GM19193 (cell line): ENCODE results near the gene ATOH1.

ENCODE experiments used
- POLR2A ChIP-seq: IDR thresholded peaks from 4 replicates; pipeline ENCODE4 v1.6.1; 2011; ENCODE audit not compliant: insufficient read depth, insufficient read length; ENCODE audit errors: extremely low read depth

Gene ATOH1

DNA sequence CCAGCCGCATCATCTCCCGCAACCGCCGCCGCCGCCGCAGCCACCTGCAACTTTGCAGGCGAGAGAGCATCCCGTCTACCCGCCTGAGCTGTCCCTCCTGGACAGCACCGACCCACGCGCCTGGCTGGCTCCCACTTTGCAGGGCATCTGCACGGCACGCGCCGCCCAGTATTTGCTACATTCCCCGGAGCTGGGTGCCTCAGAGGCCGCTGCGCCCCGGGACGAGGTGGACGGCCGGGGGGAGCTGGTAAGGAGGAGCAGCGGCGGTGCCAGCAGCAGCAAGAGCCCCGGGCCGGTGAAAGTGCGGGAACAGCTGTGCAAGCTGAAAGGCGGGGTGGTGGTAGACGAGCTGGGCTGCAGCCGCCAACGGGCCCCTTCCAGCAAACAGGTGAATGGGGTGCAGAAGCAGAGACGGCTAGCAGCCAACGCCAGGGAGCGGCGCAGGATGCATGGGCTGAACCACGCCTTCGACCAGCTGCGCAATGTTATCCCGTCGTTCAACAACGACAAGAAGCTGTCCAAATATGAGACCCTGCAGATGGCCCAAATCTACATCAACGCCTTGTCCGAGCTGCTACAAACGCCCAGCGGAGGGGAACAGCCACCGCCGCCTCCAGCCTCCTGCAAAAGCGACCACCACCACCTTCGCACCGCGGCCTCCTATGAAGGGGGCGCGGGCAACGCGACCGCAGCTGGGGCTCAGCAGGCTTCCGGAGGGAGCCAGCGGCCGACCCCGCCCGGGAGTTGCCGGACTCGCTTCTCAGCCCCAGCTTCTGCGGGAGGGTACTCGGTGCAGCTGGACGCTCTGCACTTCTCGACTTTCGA, 654 bp downstream of the ATOH1 start:
- TF ChIP-seq POLR2A, result no peak

DNA sequence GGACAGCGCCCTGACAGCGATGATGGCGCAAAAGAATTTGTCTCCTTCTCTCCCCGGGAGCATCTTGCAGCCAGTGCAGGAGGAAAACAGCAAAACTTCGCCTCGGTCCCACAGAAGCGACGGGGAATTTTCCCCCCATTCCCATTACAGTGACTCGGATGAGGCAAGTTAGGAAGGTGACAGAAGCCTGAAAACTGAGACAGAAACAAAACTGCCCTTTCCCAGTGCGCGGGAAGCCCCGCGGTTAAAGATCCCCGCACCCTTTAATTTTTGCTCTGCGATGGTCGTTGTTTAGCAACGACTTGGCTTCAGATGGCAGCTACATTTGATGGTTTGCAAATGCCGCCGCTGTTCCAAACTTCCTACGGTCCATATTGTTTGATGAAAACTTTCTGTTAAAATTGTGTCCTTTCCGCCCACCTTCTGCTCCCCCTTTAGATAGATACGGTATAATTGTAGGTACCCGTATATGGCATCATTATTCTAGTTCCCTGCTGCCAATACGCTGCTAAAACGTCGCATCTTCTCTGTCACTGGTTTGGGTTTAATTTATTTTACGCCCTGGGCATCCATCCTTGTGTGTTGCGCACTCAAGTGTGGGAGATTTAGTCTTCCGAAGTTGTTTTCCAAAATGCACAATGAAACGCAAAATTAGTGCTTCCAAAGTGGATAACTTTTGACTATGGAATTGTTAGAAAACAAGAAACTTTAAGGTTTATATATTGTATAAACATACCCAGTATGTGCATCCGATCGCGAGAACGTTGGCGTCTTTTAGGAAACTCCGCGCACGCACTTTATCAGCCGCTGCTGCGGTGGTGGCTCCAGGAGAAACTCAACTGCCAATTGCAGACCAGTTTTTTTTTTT, 1.5 kb downstream of the ATOH1 start:
- no peak for TF ChIP-seq POLR2A

GRCh38 chr4:93831716-93832496, 3.4 kb downstream of the ATOH1 start:
- no peak for TF ChIP-seq POLR2A

DNA sequence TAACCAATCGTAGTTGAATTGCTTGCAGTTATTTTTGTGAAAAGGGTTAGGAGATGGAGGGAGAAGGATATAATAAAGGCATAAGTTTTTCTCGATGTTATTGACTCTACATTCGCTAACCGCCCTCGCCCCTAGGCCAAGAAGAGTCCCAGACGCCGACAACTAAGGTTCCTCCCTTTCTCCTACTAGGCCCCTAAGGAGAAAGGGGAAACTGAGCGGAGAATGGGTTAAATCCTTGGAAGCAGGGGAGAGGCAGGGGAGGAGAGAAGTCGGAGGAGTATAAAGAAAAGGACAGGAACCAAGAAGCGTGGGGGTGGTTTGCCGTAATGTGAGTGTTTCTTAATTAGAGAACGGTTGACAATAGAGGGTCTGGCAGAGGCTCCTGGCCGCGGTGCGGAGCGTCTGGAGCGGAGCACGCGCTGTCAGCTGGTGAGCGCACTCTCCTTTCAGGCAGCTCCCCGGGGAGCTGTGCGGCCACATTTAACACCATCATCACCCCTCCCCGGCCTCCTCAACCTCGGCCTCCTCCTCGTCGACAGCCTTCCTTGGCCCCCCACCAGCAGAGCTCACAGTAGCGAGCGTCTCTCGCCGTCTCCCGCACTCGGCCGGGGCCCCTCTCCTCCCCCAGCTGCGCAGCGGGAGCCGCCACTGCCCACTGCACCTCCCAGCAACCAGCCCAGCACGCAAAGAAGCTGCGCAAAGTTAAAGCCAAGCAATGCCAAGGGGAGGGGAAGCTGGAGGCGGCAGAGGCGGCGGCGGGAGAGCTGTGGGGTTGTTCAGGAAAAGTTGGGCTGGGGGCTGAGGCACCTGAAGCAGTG, 5.9 kb downstream of the ATOH1 start:
- no peak for TF ChIP-seq POLR2A

- TF ChIP-seq POLR2A, result no peak
Observed at GRCh38 chr4:93835929-93836328, 7.4 kb downstream of the ATOH1 start.

- TF ChIP-seq POLR2A, result no peak
Observed at GRCh38 chr4:93839704-93840103, 11.2 kb downstream of the ATOH1 start.

DNA sequence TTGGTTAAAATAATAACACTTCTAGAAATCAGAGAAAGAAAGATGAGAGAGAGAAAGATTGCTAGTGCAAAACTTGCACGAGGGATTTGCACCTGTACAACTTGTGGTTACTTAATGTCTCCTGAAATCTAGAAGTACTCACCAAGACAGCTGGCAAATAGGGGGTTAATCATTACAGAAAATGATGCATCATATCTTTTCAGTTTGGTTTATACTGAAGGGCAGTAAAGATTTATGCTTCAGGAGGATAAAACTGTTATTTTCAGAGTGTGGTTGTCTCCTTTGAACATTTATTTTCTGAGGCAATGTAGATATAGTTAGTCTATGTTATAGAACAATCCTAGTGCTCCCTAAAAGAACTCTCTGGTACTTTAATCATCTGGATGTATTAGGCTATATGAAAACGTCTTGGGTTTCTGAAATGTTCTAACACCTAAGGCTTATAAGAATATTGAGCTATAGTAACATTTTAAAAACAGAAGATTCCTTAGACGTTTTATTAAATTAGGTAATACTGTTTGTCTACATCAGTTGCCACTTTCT, 13.3 kb downstream of the ATOH1 start:
- no peak for TF ChIP-seq POLR2A

DNA sequence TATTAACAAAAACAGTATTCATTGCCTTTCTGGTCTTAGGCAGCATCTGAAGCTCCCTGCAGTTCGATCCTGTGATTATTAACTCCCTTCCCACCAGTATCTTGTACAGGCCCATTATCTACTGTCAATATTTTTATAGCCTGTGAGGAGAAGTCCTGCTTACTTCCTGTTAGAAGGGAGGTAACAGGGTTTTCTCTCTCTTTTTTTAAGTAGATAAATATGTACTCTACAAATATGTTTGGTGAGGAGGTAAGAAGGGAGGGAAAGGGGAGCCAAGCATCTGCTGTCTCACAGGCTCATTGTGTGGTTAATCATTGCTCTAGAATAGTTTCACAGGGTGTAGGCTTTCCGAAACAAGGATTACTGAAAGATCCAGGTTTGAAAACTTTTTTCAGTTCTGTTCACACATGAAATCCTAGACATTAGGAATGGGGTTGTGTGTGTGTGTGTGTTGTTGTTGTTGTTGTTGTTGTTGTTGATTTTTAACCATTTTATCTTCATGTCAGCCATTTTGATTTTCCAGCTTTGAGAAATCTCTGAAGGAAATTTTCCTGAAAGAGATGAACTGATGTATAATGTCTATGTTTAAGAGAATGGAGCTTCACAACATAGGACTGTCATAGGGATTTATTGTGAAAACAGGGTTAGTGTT, 14.2 kb downstream of the ATOH1 start:
- TF ChIP-seq POLR2A, result no peak

DNA sequence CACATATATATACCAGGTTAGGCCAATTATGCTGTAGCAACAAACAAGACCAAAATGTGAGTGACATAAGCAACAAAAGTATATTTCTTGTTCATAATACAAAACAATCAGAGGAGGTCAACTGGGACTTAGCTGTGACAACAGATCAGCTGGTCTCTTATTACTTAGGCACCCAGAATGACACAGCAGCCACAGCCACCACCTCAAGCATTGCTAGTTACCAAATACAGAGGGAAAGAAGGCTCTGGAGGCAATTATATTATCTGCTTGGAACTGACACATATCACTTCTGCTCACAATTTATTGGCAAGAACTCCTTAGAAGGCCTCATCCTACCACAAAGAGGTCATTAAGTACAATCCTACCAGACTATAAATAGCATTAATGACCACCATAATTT, 15.2 kb downstream of the ATOH1 start:
- TF ChIP-seq POLR2A, result no peak

- TF ChIP-seq POLR2A, result no peak
Observed at GRCh38 chr4:93852680-93853079, 24.1 kb downstream of the ATOH1 start.

DNA sequence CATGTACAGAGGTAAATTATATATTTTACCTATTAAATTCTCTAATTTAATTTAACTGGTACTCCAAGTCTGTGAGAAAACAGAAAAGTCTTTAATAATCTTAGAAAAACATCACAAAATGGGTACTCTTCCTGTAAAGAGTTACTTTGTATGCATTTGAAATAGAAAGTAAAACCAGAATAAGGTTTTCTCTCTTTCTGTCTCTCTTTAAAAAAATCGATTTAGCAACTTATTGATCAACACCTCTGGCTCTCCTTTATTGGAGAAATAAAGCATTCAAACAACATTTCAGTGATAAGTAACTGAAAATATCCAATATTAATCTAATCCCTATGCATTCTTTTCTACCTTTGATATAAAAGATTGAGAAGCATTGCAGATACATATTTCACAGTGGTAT, 27.4 kb downstream of the ATOH1 start:
- TF ChIP-seq POLR2A, result no peak

DNA sequence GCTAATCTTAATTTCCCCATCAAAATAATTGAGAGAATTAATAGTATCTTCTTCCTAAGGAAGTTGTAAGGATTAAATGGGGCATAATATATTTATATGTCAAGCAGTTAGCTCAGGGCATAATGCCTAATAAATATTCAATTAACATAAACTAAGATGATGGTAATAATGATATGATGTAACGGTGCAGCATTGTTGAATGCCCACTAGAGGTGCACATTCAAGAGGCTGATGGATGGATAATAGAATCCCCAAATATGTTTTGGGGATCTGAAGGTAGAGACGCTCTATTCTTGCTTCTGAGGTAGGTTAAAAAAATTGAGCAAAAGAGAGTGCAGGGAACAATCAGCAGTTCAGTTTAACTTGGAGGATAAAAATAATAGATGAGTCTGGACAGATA, 37.1 kb downstream of the ATOH1 start:
- no peak for TF ChIP-seq POLR2A

DNA sequence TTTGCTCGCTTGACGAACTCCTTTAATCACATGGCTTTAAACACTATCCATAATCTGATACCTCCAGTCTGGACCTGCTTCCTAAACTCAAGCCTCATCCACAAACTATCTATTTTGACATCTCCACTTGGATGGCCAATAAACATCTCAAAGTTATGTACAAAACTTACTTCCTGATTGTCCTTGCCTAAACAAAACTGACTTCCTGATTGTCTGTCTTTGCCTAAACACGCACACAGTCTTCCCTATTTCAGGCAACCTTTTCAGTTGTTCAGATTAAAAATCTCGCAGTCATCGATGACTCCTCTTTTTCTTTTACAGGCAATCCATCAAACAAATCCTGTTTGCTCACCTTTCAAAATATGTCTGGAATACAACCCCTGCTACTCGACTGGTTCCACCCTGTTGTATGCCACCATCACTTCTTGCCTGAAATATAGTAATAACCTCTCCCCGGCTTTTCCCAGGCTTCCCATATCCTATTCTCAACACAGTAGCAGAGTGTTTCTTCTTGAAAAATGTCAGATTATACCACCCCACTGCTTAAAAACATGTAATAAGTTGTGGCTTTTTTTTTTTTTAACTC, 39.0 kb downstream of the ATOH1 start:
- no peak for TF ChIP-seq POLR2A
